Ectodermal cell (in vitro differentiated cells): ENCODE results near the gene FANCL. TPM values are rescaled to one million over a fixed set of nuclear protein-coding genes. Genes with fewer than 3 reads are reported as not detected.
"Not testable (repeated sequence)": the region's sequence is repeated elsewhere in the genome, so short reads cannot be mapped to it uniquely, and the experiment has no call there.

Experiments used
- H3K27ac ChIP-seq: 2 replicates; pipeline ENCODE4 v1.7.0; 2013; ENCODE audit warnings: mild to moderate bottlenecking, low read depth, low read length; ENCODE audit not compliant: insufficient read depth, poor library complexity, severe bottlenecking
- H3K27me3 ChIP-seq: 2 replicates; pipeline ENCODE4 v1.7.0; 2013; ENCODE audit warnings: mild to moderate bottlenecking, low read length; ENCODE audit not compliant: insufficient read depth, control insufficient read depth, poor library complexity, severe bottlenecking
- H3K36me3 ChIP-seq: one replicate; pipeline ENCODE4 v1.7.0; 2013; ENCODE audit warnings: low read length; ENCODE audit not compliant: control insufficient read depth, insufficient read depth
- H3K4me1 ChIP-seq: one replicate; pipeline ENCODE4 v1.7.0; 2013; ENCODE audit warnings: low read length; ENCODE audit not compliant: control insufficient read depth, insufficient read depth
- H3K4me3 ChIP-seq: 2 replicates; pipeline ENCODE4 v1.7.0; 2013; ENCODE audit warnings: low read depth, low read length, control low read depth; ENCODE audit not compliant: insufficient read depth
- H3K9me3 ChIP-seq: 2 replicates; pipeline ENCODE4 v1.7.0; 2013; ENCODE audit warnings: mild to moderate bottlenecking, low read length, moderate library complexity; ENCODE audit not compliant: control insufficient read depth
- WGBS, 2 experiments: methylation state at CpG; one replicate each; pipeline ENCODE4 v1.1.7; 2013; ENCODE audit warnings: missing lambda C conversion rate in 2 of 2; 5-methylcytosine and 5-hydroxymethylcytosine counted together
- polyA plus RNA-seq, 4 experiments: library from polyadenylated mRNA; stranded (reverse); fragments of 50-300 nt; gene quantifications; one replicate each; pipeline ENCODE4 v1.2.3, GENCODE V29; 2013

FANCL gene
- 65.3 TPM for polyA plus RNA-seq (2013, experiment 1 of 4)
- polyA plus RNA-seq (2013, experiment 2 of 4): 60.8 TPM
- polyA plus RNA-seq (2013, experiment 3 of 4): 47.1 TPM
- polyA plus RNA-seq (2013, experiment 4 of 4): 58.5 TPM

- peak within 1 kb of the TSS; percentile 96 for H3K27ac ChIP-seq
- peaks cover 5% of the 10 kb centered on the region for H3K4me1 ChIP-seq
- H3K27me3 ChIP-seq: no peaks in the 10 kb centered on the region
- H3K9me3 ChIP-seq: no peaks in the 10 kb centered on the region
- WGBS, 2 experiments: 0% methylated on average over 56 to 59 of the region's 59 CpGs
- H3K36me3 ChIP-seq: no peaks in the 10 kb centered on the region
- H3K4me3 ChIP-seq: peak within 1 kb of the TSS; percentile 83
These were observed at the start of gene FANCL for GRCh38 chr2:58240670-58241545. Gene FANCL, minus strand, starts transcription at chr2:58241325. Its CDS starts 12 bp downstream, at chr2:58241313.

GRCh38 chr2:58289029-58289428 is 47.9 kb upstream of the FANCL start:
- WGBS, 2 experiments: 85 to 87% methylated on average over 3 of the region's 3 CpGs
- Histone ChIP-seq H3K4me1 (no peaks in the 10 kb centered on the region), H3K36me3 (no peaks in the 10 kb centered on the region), H3K9me3 (no peaks in the 10 kb centered on the region), H3K4me3 (no peak overlapping the region), H3K27me3 (no peaks in the 10 kb centered on the region), H3K27ac (no peak overlapping the region)

GRCh38 chr2:58283931-58284330 is 42.8 kb upstream of the FANCL start:
- H3K36me3 ChIP-seq: no peaks in the 10 kb centered on the region
- H3K27ac ChIP-seq: no peak overlapping the region
- no peak overlapping the region for H3K4me3 ChIP-seq
- no peaks in the 10 kb centered on the region for H3K9me3 ChIP-seq
- no peaks in the 10 kb centered on the region for H3K27me3 ChIP-seq
- no peaks in the 10 kb centered on the region for H3K4me1 ChIP-seq

- H3K4me3 ChIP-seq, H3K9me3 ChIP-seq, H3K36me3 ChIP-seq, H3K27me3 ChIP-seq, H3K27ac ChIP-seq, H3K4me1 ChIP-seq: not testable (repeated sequence)
- WGBS, 2 experiments: 95 to 100% methylated on average over 1 to 2 of the region's 3 CpGs
These were observed 34.0 kb upstream of the FANCL start for GRCh38 chr2:58275144-58275543.

- Histone ChIP-seq H3K27ac (no peak overlapping the region), H3K27me3 (no peaks in the 10 kb centered on the region)
These were observed 30.7 kb upstream of the FANCL start for GRCh38 chr2:58271826-58272225.

GRCh38 chr2:58268685-58269084 is 27.6 kb upstream of the FANCL start:
- Histone ChIP-seq H3K9me3 (no peaks in the 10 kb centered on the region), H3K4me1 (no peaks in the 10 kb centered on the region), H3K27ac (no peak overlapping the region), H3K36me3 (no peaks in the 10 kb centered on the region), H3K27me3 (no peaks in the 10 kb centered on the region), H3K4me3 (no peak overlapping the region)
- WGBS, 2 experiments: 87 to 91% methylated on average over 4 of the region's 4 CpGs

More at GRCh38 chr2:58271826-58272225, 30.7 kb upstream of the FANCL start:
- WGBS, 2 experiments: 81 to 82% methylated on average over 1 of the region's 1 CpG
- no peaks in the 10 kb centered on the region for H3K4me1 ChIP-seq
- H3K36me3 ChIP-seq: no peaks in the 10 kb centered on the region
- no peaks in the 10 kb centered on the region for H3K9me3 ChIP-seq
- H3K4me3 ChIP-seq: no peak overlapping the region

GRCh38 chr2:58266211-58266610 is 25.1 kb upstream of the FANCL start:
- H3K9me3 ChIP-seq: no peaks in the 10 kb centered on the region

GRCh38 chr2:58261209-58261608 is 20.1 kb upstream of the FANCL start:
- H3K27ac ChIP-seq: no peak overlapping the region
- no peaks in the 10 kb centered on the region for H3K27me3 ChIP-seq
- 88 to 93% methylated on average over 1 of the region's 1 CpG for WGBS, 2 experiments
- H3K4me3 ChIP-seq: no peak overlapping the region
- no peaks in the 10 kb centered on the region for H3K36me3 ChIP-seq
- no peaks in the 10 kb centered on the region for H3K4me1 ChIP-seq
- no peaks in the 10 kb centered on the region for H3K9me3 ChIP-seq

More at GRCh38 chr2:58266211-58266610, 25.1 kb upstream of the FANCL start:
- H3K36me3 ChIP-seq: no peaks in the 10 kb centered on the region
- no peaks in the 10 kb centered on the region for H3K4me1 ChIP-seq
- no peaks in the 10 kb centered on the region for H3K27me3 ChIP-seq
- no peak overlapping the region for H3K4me3 ChIP-seq
- H3K27ac ChIP-seq: no peak overlapping the region
- WGBS, 2 experiments: 92 to 94% methylated on average over 2 of the region's 2 CpGs

GRCh38 chr2:58258456-58258855 is 17.3 kb upstream of the FANCL start:
- not testable (repeated sequence) for H3K4me3 ChIP-seq, H3K4me1 ChIP-seq, H3K36me3 ChIP-seq, H3K27me3 ChIP-seq, H3K27ac ChIP-seq, H3K9me3 ChIP-seq
- 86 to 90% methylated on average over 1 of the region's 1 CpG for WGBS, 2 experiments

GRCh38 chr2:58251331-58252201 is 10.4 kb upstream of the FANCL start:
- 96 to 97% methylated on average over 36 to 39 of the region's 43 CpGs for WGBS, 2 experiments
- H3K9me3 ChIP-seq, H3K27me3 ChIP-seq, H3K4me3 ChIP-seq, H3K4me1 ChIP-seq, H3K27ac ChIP-seq, H3K36me3 ChIP-seq: not testable (repeated sequence)
